ENCODE data around the gene DNAH8.

Gene DNAH8

GRCh38 chr6:38937839-38938613, 222.9 kb downstream of the DNAH8 start:
- H3K27me3 ChIP-seq (ENCODE audit: control insufficient read depth, insufficient read depth, low read length) = no peaks in the 10 kb centered on the region
- H3K9me3 ChIP-seq (ENCODE audit: control insufficient read depth, insufficient read depth, low read length) = no peaks in the 10 kb centered on the region
- H3K9ac ChIP-seq (ENCODE audit: low read depth, low read length) = no peak overlapping the region
- H3K4me1 ChIP-seq (ENCODE audit: control insufficient read depth, insufficient read depth, low read length) = no peaks in the 10 kb centered on the region
- no peak overlapping the region for H3K4me3 ChIP-seq (ENCODE audit: low read depth, low read length)
- H3K27ac ChIP-seq (ENCODE audit: low read depth, low read length) = no peak overlapping the region
- no peaks in the 10 kb centered on the region for H3K36me3 ChIP-seq (ENCODE audit: control insufficient read depth, insufficient read depth, low read length)

- Histone ChIP-seq H3K9ac (ENCODE audit: low read depth, low read length) (no peak overlapping the region), H3K9me3 (ENCODE audit: control insufficient read depth, insufficient read depth, low read length) (no peaks in the 10 kb centered on the region), H3K4me1 (ENCODE audit: control insufficient read depth, insufficient read depth, low read length) (no peaks in the 10 kb centered on the region), H3K4me3 (ENCODE audit: low read depth, low read length) (no peak overlapping the region), H3K36me3 (ENCODE audit: control insufficient read depth, insufficient read depth, low read length) (no peaks in the 10 kb centered on the region), H3K27ac (ENCODE audit: low read depth, low read length) (no peak overlapping the region), H3K27me3 (ENCODE audit: control insufficient read depth, insufficient read depth, low read length) (no peaks in the 10 kb centered on the region)
These were observed 223.6 kb downstream of the DNAH8 start for GRCh38 chr6:38938741-38939140.

DNA sequence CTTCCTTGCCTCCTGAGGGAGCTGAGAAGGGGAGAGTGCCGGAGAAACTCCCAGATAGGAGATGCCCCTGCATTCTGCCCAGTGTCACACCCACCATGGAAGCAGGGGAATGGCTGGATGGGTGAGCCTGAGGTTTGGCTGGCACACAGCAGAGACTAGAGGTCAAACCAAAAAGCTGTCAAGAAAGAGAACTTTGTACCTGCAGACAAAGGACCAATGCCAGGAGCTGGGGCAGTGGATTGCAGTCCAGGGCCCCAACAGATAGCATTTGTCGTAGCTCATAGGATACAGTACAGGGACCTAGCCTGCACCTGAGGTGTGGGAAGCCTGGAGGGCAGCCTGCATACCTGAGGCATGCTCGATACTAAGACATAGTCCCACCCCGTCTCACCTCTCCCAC, 227.3 kb downstream of the DNAH8 start:
- H3K27ac ChIP-seq (ENCODE audit: low read depth, low read length) = no peak overlapping the region
- H3K9me3 ChIP-seq (ENCODE audit: control insufficient read depth, insufficient read depth, low read length) = no peaks in the 10 kb centered on the region
- H3K36me3 ChIP-seq (ENCODE audit: control insufficient read depth, insufficient read depth, low read length) = no peaks in the 10 kb centered on the region
- no peak overlapping the region for H3K4me3 ChIP-seq (ENCODE audit: low read depth, low read length)
- no peak overlapping the region for H3K9ac ChIP-seq (ENCODE audit: low read depth, low read length)
- no peaks in the 10 kb centered on the region for H3K4me1 ChIP-seq (ENCODE audit: control insufficient read depth, insufficient read depth, low read length)
- H3K27me3 ChIP-seq (ENCODE audit: control insufficient read depth, insufficient read depth, low read length) = no peaks in the 10 kb centered on the region

GRCh38 chr6:38942965-38943364, 227.9 kb downstream of the DNAH8 start:
- Histone ChIP-seq H3K9me3 (ENCODE audit: control insufficient read depth, insufficient read depth, low read length) (no peaks in the 10 kb centered on the region), H3K9ac (ENCODE audit: low read depth, low read length) (no peak overlapping the region), H3K4me3 (ENCODE audit: low read depth, low read length) (no peak overlapping the region), H3K36me3 (ENCODE audit: control insufficient read depth, insufficient read depth, low read length) (no peaks in the 10 kb centered on the region), H3K27me3 (ENCODE audit: control insufficient read depth, insufficient read depth, low read length) (no peaks in the 10 kb centered on the region), H3K27ac (ENCODE audit: low read depth, low read length) (no peak overlapping the region), H3K4me1 (ENCODE audit: control insufficient read depth, insufficient read depth, low read length) (no peaks in the 10 kb centered on the region)

DNA sequence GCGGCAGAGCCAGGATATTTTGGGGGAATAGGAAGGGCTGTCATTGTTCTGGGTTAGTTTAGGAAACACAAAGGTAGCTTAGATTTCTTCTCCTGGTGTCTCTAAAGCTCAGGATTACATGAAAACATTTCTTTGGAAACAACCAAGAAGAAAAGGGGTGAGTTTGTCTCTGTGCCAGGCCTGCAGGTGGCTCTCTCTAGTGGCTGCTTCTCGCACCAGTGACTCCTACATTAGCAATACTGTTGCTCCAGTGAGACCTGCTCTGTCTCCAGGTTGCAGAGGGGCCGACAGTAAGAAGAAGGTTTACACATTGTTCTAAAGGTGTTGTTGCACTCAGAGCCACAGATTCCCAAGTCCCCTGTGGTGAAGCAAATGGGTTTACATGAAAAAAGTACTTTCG, 228.9 kb downstream of the DNAH8 start:
- Histone ChIP-seq H3K4me1 (ENCODE audit: control insufficient read depth, insufficient read depth, low read length) (no peaks in the 10 kb centered on the region), H3K9me3 (ENCODE audit: control insufficient read depth, insufficient read depth, low read length) (no peaks in the 10 kb centered on the region), H3K36me3 (ENCODE audit: control insufficient read depth, insufficient read depth, low read length) (no peaks in the 10 kb centered on the region), H3K9ac (ENCODE audit: low read depth, low read length) (no peak overlapping the region), H3K27me3 (ENCODE audit: control insufficient read depth, insufficient read depth, low read length) (no peaks in the 10 kb centered on the region), H3K27ac (ENCODE audit: low read depth, low read length) (no peak overlapping the region), H3K4me3 (ENCODE audit: low read depth, low read length) (no peak overlapping the region)

- Histone ChIP-seq H3K4me3 (ENCODE audit: low read depth, low read length) (no peak overlapping the region), H3K4me1 (ENCODE audit: control insufficient read depth, insufficient read depth, low read length) (no peaks in the 10 kb centered on the region), H3K27me3 (ENCODE audit: control insufficient read depth, insufficient read depth, low read length) (no peaks in the 10 kb centered on the region), H3K36me3 (ENCODE audit: control insufficient read depth, insufficient read depth, low read length) (no peaks in the 10 kb centered on the region), H3K9me3 (ENCODE audit: control insufficient read depth, insufficient read depth, low read length) (no peaks in the 10 kb centered on the region), H3K9ac (ENCODE audit: low read depth, low read length) (no peak overlapping the region), H3K27ac (ENCODE audit: low read depth, low read length) (no peak overlapping the region)
These were observed 229.7 kb downstream of the DNAH8 start for GRCh38 chr6:38944655-38945279.

GRCh38 chr6:38955861-38956260, 240.8 kb downstream of the DNAH8 start:
- Histone ChIP-seq H3K27ac (ENCODE audit: low read depth, low read length) (no peak overlapping the region), H3K36me3 (ENCODE audit: control insufficient read depth, insufficient read depth, low read length) (no peaks in the 10 kb centered on the region), H3K27me3 (ENCODE audit: control insufficient read depth, insufficient read depth, low read length) (no peaks in the 10 kb centered on the region), H3K4me3 (ENCODE audit: low read depth, low read length) (no peak overlapping the region), H3K9ac (ENCODE audit: low read depth, low read length) (no peak overlapping the region), H3K9me3 (ENCODE audit: control insufficient read depth, insufficient read depth, low read length) (no peaks in the 10 kb centered on the region), H3K4me1 (ENCODE audit: control insufficient read depth, insufficient read depth, low read length) (no peaks in the 10 kb centered on the region)

DNA sequence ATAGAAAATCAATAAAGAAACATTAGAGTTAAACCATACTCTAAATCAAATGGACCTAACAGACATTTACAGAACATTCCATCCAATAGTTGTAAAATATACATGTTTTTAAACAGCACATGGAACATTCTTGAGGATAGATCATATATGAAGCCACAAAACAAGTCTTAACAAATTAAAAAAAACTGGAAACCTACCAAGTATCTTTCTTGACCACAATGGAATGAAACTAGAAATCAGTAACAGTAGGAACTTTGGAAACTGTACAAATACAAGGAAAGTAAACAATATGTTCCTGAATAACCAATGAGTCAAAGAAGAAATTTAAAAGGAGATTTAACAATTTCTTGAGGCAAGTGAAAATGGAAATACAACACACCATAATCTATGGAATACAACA, 242.3 kb downstream of the DNAH8 start:
- no peak overlapping the region for H3K4me3 ChIP-seq (ENCODE audit: low read depth, low read length)
- no peak overlapping the region for H3K27ac ChIP-seq (ENCODE audit: low read depth, low read length)
- H3K36me3 ChIP-seq (ENCODE audit: control insufficient read depth, insufficient read depth, low read length) = no peaks in the 10 kb centered on the region
- H3K9ac ChIP-seq (ENCODE audit: low read depth, low read length) = no peak overlapping the region
- H3K27me3 ChIP-seq (ENCODE audit: control insufficient read depth, insufficient read depth, low read length) = no peaks in the 10 kb centered on the region
- H3K9me3 ChIP-seq (ENCODE audit: control insufficient read depth, insufficient read depth, low read length) = no peaks in the 10 kb centered on the region
- no peaks in the 10 kb centered on the region for H3K4me1 ChIP-seq (ENCODE audit: control insufficient read depth, insufficient read depth, low read length)

GRCh38 chr6:38959138-38959537, 244.0 kb downstream of the DNAH8 start:
- Histone ChIP-seq H3K9me3 (ENCODE audit: control insufficient read depth, insufficient read depth, low read length) (no peaks in the 10 kb centered on the region), H3K27ac (ENCODE audit: low read depth, low read length) (no peak overlapping the region), H3K4me1 (ENCODE audit: control insufficient read depth, insufficient read depth, low read length) (no peaks in the 10 kb centered on the region), H3K36me3 (ENCODE audit: control insufficient read depth, insufficient read depth, low read length) (no peaks in the 10 kb centered on the region), H3K9ac (ENCODE audit: low read depth, low read length) (no peak overlapping the region), H3K4me3 (ENCODE audit: low read depth, low read length) (no peak overlapping the region), H3K27me3 (ENCODE audit: control insufficient read depth, insufficient read depth, low read length) (no peaks in the 10 kb centered on the region)

GRCh38 chr6:38968702-38969149, 253.6 kb downstream of the DNAH8 start:
- no peaks in the 10 kb centered on the region for H3K27me3 ChIP-seq (ENCODE audit: control insufficient read depth, insufficient read depth, low read length)
- no peak overlapping the region for H3K27ac ChIP-seq (ENCODE audit: low read depth, low read length)
- H3K9ac ChIP-seq (ENCODE audit: low read depth, low read length) = no peak overlapping the region
- no peak overlapping the region for H3K4me3 ChIP-seq (ENCODE audit: low read depth, low read length)
- no peaks in the 10 kb centered on the region for H3K9me3 ChIP-seq (ENCODE audit: control insufficient read depth, insufficient read depth, low read length)
- no peaks in the 10 kb centered on the region for H3K36me3 ChIP-seq (ENCODE audit: control insufficient read depth, insufficient read depth, low read length)
- no peaks in the 10 kb centered on the region for H3K4me1 ChIP-seq (ENCODE audit: control insufficient read depth, insufficient read depth, low read length)

- Histone ChIP-seq H3K4me3 (ENCODE audit: low read depth, low read length) (no peak overlapping the region), H3K9ac (ENCODE audit: low read depth, low read length) (no peak overlapping the region), H3K36me3 (ENCODE audit: control insufficient read depth, insufficient read depth, low read length) (no peaks in the 10 kb centered on the region), H3K4me1 (ENCODE audit: control insufficient read depth, insufficient read depth, low read length) (peaks cover 14% of the 10 kb centered on the region), H3K27me3 (ENCODE audit: control insufficient read depth, insufficient read depth, low read length) (no peaks in the 10 kb centered on the region), H3K27ac (ENCODE audit: low read depth, low read length) (no peak overlapping the region), H3K9me3 (ENCODE audit: control insufficient read depth, insufficient read depth, low read length) (no peaks in the 10 kb centered on the region)
These were observed 258.3 kb downstream of the DNAH8 start for GRCh38 chr6:38973178-38974057.
